Ovary (tissue), 3 donors: ENCODE results near the gene PLXNA4.

Source experiments
- CTCF ChIP-seq, 3 donors: fragments of 450-650 bp in 2 of 3; fragments of 200-600 bp in 1 of 3; IDR thresholded peaks; one replicate each; pipeline versions ENCODE4 v1.5.1 to v1.8.0; 2016 to 2022; ENCODE audit warnings: antibody characterized with exemption in 3 of 3, mild to moderate bottlenecking in 1 of 3
- EP300 ChIP-seq: sonication (generic); formaldehyde crosslinking; IDR thresholded peaks from one replicate; pipeline ENCODE4 v1.6.1; 2017; ENCODE audit warnings: antibody characterized with exemption
- POLR2A ChIP-seq: fragments of 450-650 bp; IDR thresholded peaks from one replicate; pipeline ENCODE4 v1.6.1; 2017; ENCODE audit warnings: antibody characterized with exemption, mild to moderate bottlenecking, moderate library complexity
- donor health status: DM: no; HTN: no; CAD: no.

GRCh38 chr7:132500727-132501440, 75.4 kb downstream of the PLXNA4 start:
- TF ChIP-seq CTCF (IDR thresholded peaks at IDR 0.05) (peak; percentile 16 to 48 (median 45)), POLR2A (no peak), EP300 (no peak)
